ENCODE measurements around the gene COMMD1.
"Not testable (repeated sequence)": the region's sequence is repeated elsewhere in the genome, so short reads cannot be mapped to it uniquely, and the experiment has no call there.

The COMMD1 gene

GRCh38 chr2:62032096-62032495 lies 126.6 kb downstream of the COMMD1 start:
- DNase-seq, result no peak

- no peak for DNase-seq
Measured at GRCh38 chr2:62034715-62035114, 129.2 kb downstream of the COMMD1 start.

GRCh38 chr2:62036229-62036628 lies 130.8 kb downstream of the COMMD1 start:
- DNase-seq, result no peak

- no peak for DNase-seq
Measured at GRCh38 chr2:62036761-62037250, 131.3 kb downstream of the COMMD1 start.

- DNase-seq, result no peak
Measured at GRCh38 chr2:62038975-62039771, 133.7 kb downstream of the COMMD1 start.

GRCh38 chr2:62040926-62041325 lies 135.5 kb downstream of the COMMD1 start:
- no peak for DNase-seq

- DNase-seq, result not testable (repeated sequence)
Measured at GRCh38 chr2:62041701-62042385, 136.4 kb downstream of the COMMD1 start.

- no peak for DNase-seq
Measured at GRCh38 chr2:62042400-62042799, 136.9 kb downstream of the COMMD1 start.

GRCh38 chr2:62042944-62043343 lies 137.5 kb downstream of the COMMD1 start:
- DNase-seq, result no peak

- no peak for DNase-seq
Measured at GRCh38 chr2:62045017-62045543, 139.6 kb downstream of the COMMD1 start.

- DNase-seq, result no peak
Measured at GRCh38 chr2:62046141-62046540, 140.7 kb downstream of the COMMD1 start.

GRCh38 chr2:62050456-62051045 lies 145.1 kb downstream of the COMMD1 start:
- DNase-seq, result no peak

GRCh38 chr2:62054029-62054791 lies 148.7 kb downstream of the COMMD1 start:
- no peak for DNase-seq

- DNase-seq, result no peak
Measured at GRCh38 chr2:62054916-62055450, 149.5 kb downstream of the COMMD1 start.

GRCh38 chr2:62055724-62056336 lies 150.4 kb downstream of the COMMD1 start:
- no peak for DNase-seq

GRCh38 chr2:62056341-62056740 lies 150.9 kb downstream of the COMMD1 start:
- no peak for DNase-seq

GRCh38 chr2:62065243-62065642 lies 159.8 kb downstream of the COMMD1 start:
- DNase-seq, result no peak

GRCh38 chr2:62071126-62071598 lies 165.7 kb downstream of the COMMD1 start:
- no peak for DNase-seq

- DNase-seq, result no peak
Measured at GRCh38 chr2:62071760-62072680, 166.5 kb downstream of the COMMD1 start.

GRCh38 chr2:62074233-62074632 lies 168.8 kb downstream of the COMMD1 start:
- DNase-seq, result no peak
